B cell (primary cell): Measurements from ENCODE around the gene NDUFS6. TPM values are rescaled to one million over a fixed set of nuclear protein-coding genes. Genes with fewer than 3 reads are reported as not detected.

Experiments used
- ATAC-seq: fragments of 200-7000 bp; cut with Tn5 transposase; one replicate; pipeline ENCODE4 v1.10.0; 2021; ENCODE audit warnings: low read depth, mild to moderate bottlenecking, moderate number of reproducible peaks, moderate library complexity
- CTCF ChIA-PET: fragments of 350-600 bp; sonication (Branson Sonifier 250); formaldehyde crosslinking; loops from one replicate; lab custom pipeline; 2021; ENCODE audit warnings: antibody characterized with exemption, inconsistent platforms; lab: Charles Lee
- POLR2A ChIA-PET: fragments of 350-600 bp; sonication (Branson Sonifier 250); formaldehyde crosslinking; loops from one replicate; lab custom pipeline; 2021; ENCODE audit warnings: antibody characterized with exemption; lab: Charles Lee
- DNase-seq: peaks from one replicate; pipeline ENCODE4 v3.0.0; 2013
- H2AFZ ChIP-seq: 2 replicates; pipeline ENCODE4 v1.6.1; 2012; ENCODE audit warnings: mild to moderate bottlenecking, low read depth, low read length; ENCODE audit not compliant: insufficient read depth, poor library complexity, severe bottlenecking
- H3K27ac ChIP-seq, 2 donors: 1 replicate in 1 of 2; 2 replicates in 1 of 2; pipeline ENCODE4 v1.5.1; 2012 to 2013; ENCODE audit warnings: low read length in 2 of 2, mild to moderate bottlenecking in 2 of 2, moderate library complexity in 1 of 2
- H3K27me3 ChIP-seq, 4 experiments: fragments of 200-600 bp in 1 of 4; sonication (generic) in 1 of 4; replicated peaks in 1 of 4; 1 replicate in 2 of 4; 2 replicates in 2 of 4; pipeline versions ENCODE4 v1.6.1 to v1.7.0; 2013 to 2016; ENCODE audit warnings: low read length in 3 of 4, mild to moderate bottlenecking in 2 of 4, mixed read lengths in 1 of 4, moderate library complexity in 1 of 4; ENCODE audit not compliant: insufficient read depth in 4 of 4, control insufficient read depth in 3 of 4; ENCODE audit errors: control extremely low read depth in 1 of 4
- H3K36me3 ChIP-seq, 2 experiments: replicated peaks in 1 of 2; 1 replicate in 1 of 2; 2 replicates in 1 of 2; pipeline versions ENCODE4 v1.6.1 to v1.7.1; 2013; ENCODE audit warnings: low read length in 1 of 2; ENCODE audit not compliant: insufficient read depth in 2 of 2, control insufficient read depth in 1 of 2; ENCODE audit errors: control extremely low read depth in 1 of 2, extremely low read depth in 1 of 2
- H3K4me1 ChIP-seq, 2 donors: fragments of 200-600 bp in 1 of 2; sonication (generic) in 1 of 2; 1 replicate in 1 of 2; 2 replicates in 1 of 2; pipeline versions ENCODE4 v1.5.1 to v1.6.1; 2013 to 2017; ENCODE audit warnings: low read length in 2 of 2; ENCODE audit not compliant: control insufficient read depth in 2 of 2, insufficient read depth in 2 of 2
- H3K4me2 ChIP-seq: replicated peaks from 2 replicates; pipeline ENCODE3; 2012; ENCODE audit warnings: mild to moderate bottlenecking, low read depth, low read length; ENCODE audit not compliant: poor library complexity, severe bottlenecking
- H3K4me3 ChIP-seq, 5 experiments: fragments of 200-600 bp in 1 of 5; sonication (generic) in 1 of 5; 1 replicate in 3 of 5; 2 replicates in 2 of 5; pipeline versions ENCODE4 v1.5.1 to v1.7.0; 2011 to 2016; ENCODE audit warnings: low read length in 4 of 5, mild to moderate bottlenecking in 4 of 5, low read depth in 2 of 5, control low read depth in 1 of 5, moderate library complexity in 1 of 5; ENCODE audit not compliant: insufficient read depth in 1 of 5; ENCODE audit errors: control extremely low read depth in 1 of 5, extremely low read depth in 1 of 5
- H3K79me2 ChIP-seq: fragments of 200-600 bp; sonication (generic); one replicate; pipeline ENCODE4 v1.6.0; 2016; ENCODE audit warnings: low read length; ENCODE audit not compliant: control insufficient read depth, insufficient read depth
- H3K9ac ChIP-seq: fragments of 200-600 bp; sonication (generic); 2 replicates; pipeline ENCODE4 v1.6.1; 2017; ENCODE audit warnings: mild to moderate bottlenecking, low read length, moderate library complexity
- H3K9me3 ChIP-seq, 3 donors: one replicate each; pipeline versions ENCODE4 v1.6.1 to v1.7.1; 2013; ENCODE audit warnings: low read length in 2 of 3; ENCODE audit not compliant: control insufficient read depth in 2 of 3, insufficient read depth in 1 of 3; ENCODE audit errors: control extremely low read depth in 1 of 3
- H4K20me1 ChIP-seq: 2 replicates; pipeline ENCODE4 v1.6.0; 2012; ENCODE audit warnings: mild to moderate bottlenecking, low read length; ENCODE audit not compliant: insufficient read depth, control insufficient read depth, poor library complexity, severe bottlenecking
- H3K27ac Mint-ChIP-seq: one replicate; pipeline ENCODE4 v1.8.0; 2021; ENCODE audit warnings: mixed read lengths
- H3K27me3 Mint-ChIP-seq: one replicate; pipeline ENCODE4 v1.8.0; 2021; ENCODE audit warnings: mixed read lengths
- H3K4me1 Mint-ChIP-seq: one replicate; pipeline ENCODE4 v1.8.0; 2021; ENCODE audit warnings: mixed read lengths
- H3K4me3 Mint-ChIP-seq: one replicate; pipeline ENCODE4 v1.8.0; 2021; ENCODE audit warnings: mixed read lengths
- H3K9me3 Mint-ChIP-seq: one replicate; pipeline ENCODE4 v1.8.0; 2022; ENCODE audit warnings: mixed read lengths; ENCODE audit not compliant: insufficient read depth
- EZH2 ChIP-seq: IDR thresholded peaks from 2 replicates; pipeline ENCODE4 v1.6.1; 2012; ENCODE audit warnings: borderline replicate concordance, low read depth, mild to moderate bottlenecking, moderate library complexity, low read length; ENCODE audit not compliant: insufficient read depth, poor library complexity, severe bottlenecking
- WGBS: methylation state at CpG from one replicate; pipeline ENCODE4 v1.1.5; 2013; ENCODE audit warnings: missing lambda C conversion rate; ENCODE audit not compliant: insufficient coverage; 5-methylcytosine and 5-hydroxymethylcytosine counted together
- intact Hi-C: fragments of 100-400 bp; cut with micrococcal nuclease; formaldehyde crosslinking; loops from one replicate; pipeline ENCODE4 v1.10.0; 2022
- polyA plus RNA-seq: library from polyadenylated mRNA; depleted of rRNA; stranded (reverse); fragments of >200 nt; gene quantifications from 2 replicates; pipeline ENCODE4 v1.2.3, GENCODE V29; 2012
- total RNA-seq, 2 donors: library from RNA; stranded (reverse); fragments of 120-200 nt in 1 of 2; gene quantifications; 1 replicate in 1 of 2; 2 replicates in 1 of 2; pipeline versions ENCODE4 v1.2.3 to v1.2.4, GENCODE V29; 2013 to 2022
- TF ChIP-seq, protein P1 (sequence below): fragments of 200-600 bp; IDR thresholded peaks from one replicate; pipeline ENCODE4 v1.8.0; 2022; ENCODE audit warnings: antibody characterized with exemption, mild to moderate bottlenecking

The NDUFS6 gene
- total and polyA plus RNA-seq, 2 donors (not counting 1 experiment from before 2014, with no cell fraction given): 16.9 to 18.0 TPM

DNA sequence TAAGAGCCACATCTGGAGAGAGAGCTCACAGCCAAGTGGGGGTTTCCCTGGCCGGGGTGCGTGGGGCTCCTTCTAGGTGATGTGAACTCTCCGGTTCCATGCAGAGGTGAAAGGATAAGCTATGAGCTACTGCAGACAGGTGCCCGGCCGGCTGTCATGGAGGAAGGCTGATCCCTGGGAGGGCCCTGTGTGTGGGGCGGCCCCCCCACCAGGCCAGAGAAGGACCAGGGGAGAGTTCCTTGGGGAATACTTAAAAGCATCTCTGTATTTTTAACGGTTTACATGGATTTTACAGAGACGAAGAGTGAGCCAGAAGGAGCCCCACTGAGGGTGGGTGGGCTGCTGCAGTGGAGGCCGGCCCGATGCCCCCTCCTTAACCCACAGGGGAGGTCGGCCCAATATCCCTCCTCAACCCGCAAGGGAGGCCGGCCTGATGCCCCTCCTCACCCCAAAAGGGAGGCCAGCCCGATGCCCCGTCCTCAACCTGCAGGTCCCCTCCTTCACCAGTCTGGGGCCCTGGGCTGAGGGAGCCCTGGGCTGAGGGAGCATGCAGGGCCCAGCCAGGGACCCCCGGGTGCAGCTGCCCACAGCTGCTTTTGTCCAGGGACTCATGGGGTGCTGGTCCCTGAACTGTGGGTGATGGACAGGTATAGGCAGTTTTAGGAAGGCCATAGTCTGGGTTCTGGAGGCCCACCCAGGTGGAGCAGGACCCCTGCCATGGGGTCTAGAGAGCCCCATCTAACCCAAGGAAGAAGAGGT, 33.5 kb upstream of the NDUFS6 start:
- Mint-ChIP-seq H3K9me3 (no peaks in the 10 kb centered on the region), H3K4me1 (no peaks in the 10 kb centered on the region), H3K27ac (no peak overlapping the region), H3K27me3 (peaks cover 24% of the 10 kb centered on the region), H3K4me3 (no peak overlapping the region)
- Histone ChIP-seq H3K36me3 (no peaks in the 10 kb centered on the region), H3K9ac (no peak overlapping the region), H3K27me3 (peaks cover 0 to 30% (median 5%) of the 10 kb centered on the region in 4 experiments), H3K79me2 (no peaks in the 10 kb centered on the region), H3K4me2 (no peak overlapping the region), H3K9me3 (peaks cover 0 to 10% (median 0%) of the 10 kb centered on the region in 3 donors), H4K20me1 (no peaks in the 10 kb centered on the region), H3K4me3 (no peak overlapping the region), H3K4me1 (peaks cover 3 to 6% of the 10 kb centered on the region in 2 donors), H2AFZ (no peak overlapping the region), H3K27ac (no peak overlapping the region)
- intact Hi-C loops: loop anchor here (10.0 kb wide), 1 partner anchor 267 kb away; no protein-coding TSS in a partner anchor
- ChIA-PET CTCF (no interaction called here), POLR2A (no interaction called here)
- DNase-seq (no peak), ATAC-seq (no peak)
- WGBS: 85% methylated on average over 10 of the region's 16 CpGs
- TF ChIP-seq, protein P1, sequence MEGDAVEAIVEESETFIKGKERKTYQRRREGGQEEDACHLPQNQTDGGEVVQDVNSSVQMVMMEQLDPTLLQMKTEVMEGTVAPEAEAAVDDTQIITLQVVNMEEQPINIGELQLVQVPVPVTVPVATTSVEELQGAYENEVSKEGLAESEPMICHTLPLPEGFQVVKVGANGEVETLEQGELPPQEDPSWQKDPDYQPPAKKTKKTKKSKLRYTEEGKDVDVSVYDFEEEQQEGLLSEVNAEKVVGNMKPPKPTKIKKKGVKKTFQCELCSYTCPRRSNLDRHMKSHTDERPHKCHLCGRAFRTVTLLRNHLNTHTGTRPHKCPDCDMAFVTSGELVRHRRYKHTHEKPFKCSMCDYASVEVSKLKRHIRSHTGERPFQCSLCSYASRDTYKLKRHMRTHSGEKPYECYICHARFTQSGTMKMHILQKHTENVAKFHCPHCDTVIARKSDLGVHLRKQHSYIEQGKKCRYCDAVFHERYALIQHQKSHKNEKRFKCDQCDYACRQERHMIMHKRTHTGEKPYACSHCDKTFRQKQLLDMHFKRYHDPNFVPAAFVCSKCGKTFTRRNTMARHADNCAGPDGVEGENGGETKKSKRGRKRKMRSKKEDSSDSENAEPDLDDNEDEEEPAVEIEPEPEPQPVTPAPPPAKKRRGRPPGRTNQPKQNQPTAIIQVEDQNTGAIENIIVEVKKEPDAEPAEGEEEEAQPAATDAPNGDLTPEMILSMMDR: no peak
- TF ChIP-seq EZH2: no peak

DNA sequence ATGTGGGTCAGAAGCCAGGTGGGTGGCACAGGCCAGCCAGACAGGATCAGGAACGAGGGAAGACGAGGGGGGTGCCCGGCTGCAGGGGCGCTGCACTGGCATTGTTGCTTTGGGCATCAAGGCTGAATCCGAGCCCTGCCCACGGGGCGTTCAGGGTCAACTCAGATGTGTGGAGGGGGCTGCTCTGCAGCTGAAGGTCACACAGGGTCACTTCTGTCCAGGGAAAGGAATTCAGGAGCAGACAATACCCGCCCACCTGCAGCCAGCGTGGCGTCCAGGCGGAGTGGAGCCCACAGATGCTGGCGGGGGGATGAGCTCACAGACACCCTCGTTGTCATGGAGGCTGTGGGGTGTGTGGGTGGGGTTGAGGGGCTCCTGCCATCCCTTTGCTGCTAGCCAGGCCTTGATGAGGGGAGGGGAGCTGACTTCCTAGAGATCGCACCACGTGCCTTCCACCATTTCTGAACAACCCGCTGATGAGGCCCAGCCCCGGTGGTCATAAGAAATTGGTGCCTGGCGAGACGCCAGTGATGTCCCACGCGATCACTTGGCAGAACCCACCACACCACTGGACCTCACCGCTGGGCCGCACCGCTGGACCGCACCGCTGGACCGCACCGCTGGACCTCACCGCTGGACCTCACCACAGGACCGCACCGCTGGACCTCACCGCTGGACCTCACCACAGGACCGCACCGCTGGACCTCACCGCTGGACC, 32.8 kb upstream of the NDUFS6 start:
- peaks cover 19% of the 10 kb centered on the region for H3K27me3 Mint-ChIP-seq

More for the DNA sequence above, 32.8 kb upstream of the NDUFS6 start:
- ChIA-PET POLR2A (no interaction called here), CTCF (no interaction called here)
- ATAC-seq (no peak), DNase-seq (no peak)
- Histone ChIP-seq H3K9me3 (peaks cover 0 to 10% (median 0%) of the 10 kb centered on the region in 3 donors), H3K4me1 (peaks cover 3 to 6% of the 10 kb centered on the region in 2 donors), H3K27ac (no peak overlapping the region), H3K36me3 (no peaks in the 10 kb centered on the region), H4K20me1 (no peaks in the 10 kb centered on the region), H3K4me2 (no peak overlapping the region), H2AFZ (no peak overlapping the region), H3K27me3 (peaks cover 0 to 24% (median 5%) of the 10 kb centered on the region in 4 experiments), H3K9ac (no peak overlapping the region), H3K79me2 (no peaks in the 10 kb centered on the region), H3K4me3 (no peak overlapping the region)
- intact Hi-C loops: loop anchor here (10.0 kb wide), 1 partner anchor 266 kb away; no protein-coding TSS in a partner anchor
- no peak overlapping the region for H3K27ac Mint-ChIP-seq
- WGBS: 91% methylated on average over 29 of the region's 35 CpGs
- H3K4me3 Mint-ChIP-seq: no peak overlapping the region
- no peaks in the 10 kb centered on the region for H3K9me3 Mint-ChIP-seq
- H3K4me1 Mint-ChIP-seq: no peaks in the 10 kb centered on the region
- TF ChIP-seq, protein P1: no peak
- TF ChIP-seq EZH2: no peak
